HG02571 (cell line): ENCODE data around the gene MFGE8.
"Not testable (repeated sequence)": the region's sequence is repeated elsewhere in the genome, so short reads cannot be mapped to it uniquely, and the experiment has no call there.

Experiments
- ATAC-seq: cut with Tn5 transposase; IDR thresholded peaks from one replicate; pipeline ENCODE4 v1.9.1; 2021; ENCODE audit warnings: mild to moderate bottlenecking, moderate library complexity; ENCODE audit not compliant: unreplicated experiment

MFGE8 gene

GRCh38 chr15:88913017-88913849 lies at the start of gene MFGE8:
Gene MFGE8, minus strand, starts transcription at chr15:88913379. Its CDS starts 60 bp downstream, at chr15:88913319.
- peak; percentile 70 for ATAC-seq

- ATAC-seq: no peak
These were observed 46.3 kb upstream of the MFGE8 start for GRCh38 chr15:88959445-88959844.

GRCh38 chr15:88956906-88957305 lies 43.7 kb upstream of the MFGE8 start:
- ATAC-seq: no peak

- no peak for ATAC-seq
These were observed 43.1 kb upstream of the MFGE8 start for GRCh38 chr15:88956263-88956662.

- no peak for ATAC-seq
These were observed 41.5 kb upstream of the MFGE8 start for GRCh38 chr15:88954431-88955277.

GRCh38 chr15:88950600-88951160 lies 37.5 kb upstream of the MFGE8 start:
- ATAC-seq: no peak

GRCh38 chr15:88949734-88950400 lies 36.7 kb upstream of the MFGE8 start:
- ATAC-seq: no peak

- no peak for ATAC-seq
These were observed 27.0 kb upstream of the MFGE8 start for GRCh38 chr15:88940110-88940675.

- ATAC-seq: no peak
These were observed 26.3 kb upstream of the MFGE8 start for GRCh38 chr15:88939486-88939806.

GRCh38 chr15:88938802-88939485 lies 25.8 kb upstream of the MFGE8 start:
- no peak for ATAC-seq

GRCh38 chr15:88934449-88934848 lies 21.3 kb upstream of the MFGE8 start:
- not testable (repeated sequence) for ATAC-seq

GRCh38 chr15:88932875-88933330 lies 19.7 kb upstream of the MFGE8 start:
- no peak for ATAC-seq

- ATAC-seq: no peak
These were observed 19.2 kb upstream of the MFGE8 start for GRCh38 chr15:88932271-88932874.

GRCh38 chr15:88930579-88930978 lies 17.4 kb upstream of the MFGE8 start:
- no peak for ATAC-seq

- not testable (repeated sequence) for ATAC-seq
These were observed 16.3 kb upstream of the MFGE8 start for GRCh38 chr15:88929358-88930098.

GRCh38 chr15:88928192-88928591 lies 15.0 kb upstream of the MFGE8 start:
- ATAC-seq: not testable (repeated sequence)

GRCh38 chr15:88925648-88926047 lies 12.5 kb upstream of the MFGE8 start:
- not testable (repeated sequence) for ATAC-seq

GRCh38 chr15:88920892-88921435 lies 7.8 kb upstream of the MFGE8 start:
- ATAC-seq: not testable (repeated sequence)
